ENCODE measurements around the gene CNIH3. TPM values are rescaled to one million over a fixed set of nuclear protein-coding genes. Genes with fewer than 3 reads are reported as not detected.

Gene CNIH3
- total and polyA plus RNA-seq, 2 donors (not counting 3 experiments of a cell fraction or from before 2014, with no cell fraction given): 1.3 to 2.5 TPM

- Histone ChIP-seq H2AFZ (ENCODE audit: low read depth, low read length) (no peak overlapping the region), H3K36me3 (ENCODE audit: control insufficient read depth in 2 of 2, extremely low read depth in 1 of 2, insufficient read depth in 2 of 2, low read length in 2 of 2) (no peaks in the 10 kb centered on the region), H3K4me1 (ENCODE audit: control insufficient read depth, extremely low read depth, insufficient read depth, low read length) (peaks cover 20% of the 10 kb centered on the region), H4K20me1 (replicated peaks; ENCODE audit: control insufficient read depth, extremely low read depth, insufficient read depth, low read length) (no peaks in the 10 kb centered on the region), H3K79me2 (ENCODE audit: control insufficient read depth, insufficient read depth, low read length) (no peaks in the 10 kb centered on the region), H3K9me1 (replicated peaks; ENCODE audit: control insufficient read depth, extremely low read depth, insufficient read depth, low read length) (no peaks in the 10 kb centered on the region), H3K9me3 (replicated peaks; ENCODE audit: control insufficient read depth, insufficient read depth, low read length) (no peaks in the 10 kb centered on the region), H3K27me3 (ENCODE audit: control insufficient read depth in 2 of 2, insufficient read depth in 2 of 2, low read length in 2 of 2) (peaks cover 16 to 22% of the 10 kb centered on the region in 2 experiments), H3K9ac (replicated peaks; ENCODE audit: extremely low read depth, insufficient read depth, low read length) (peak overlapping the region; percentile 22), H3K4me2 (ENCODE audit: insufficient read depth, low read length) (peak overlapping the region; percentile 19), H3K4me3 (replicated peaks in 1 of 3; ENCODE audit: insufficient read depth in 1 of 3, low read depth in 1 of 3, low read length in 3 of 3) (no peak overlapping the region), H3K27ac (ENCODE audit: insufficient read depth, low read depth, low read length) (peak overlapping the region; percentile 50)
- dilution Hi-C loops (cut with MboI; ENCODE audit: extremely low pct_ligation_motif_present, low sequenced_read_pairs): loop anchor here (25.0 kb wide), 1 partner anchor 111 kb away; no protein-coding TSS in a partner anchor
- FAIRE-seq (peak; percentile 69), DNase-seq (ENCODE audit: low read depth, low spot score) (peak; percentile 40)
- intact Hi-C loops (cut with micrococcal nuclease): loop anchor here (1.0 kb wide), 3 partner anchors 21 to 110 kb away; no protein-coding TSS in a partner anchor
- TF ChIP-seq GATA2 (IDR thresholded peaks at IDR 0.05; ENCODE audit: insufficient read depth, insufficient read length, low read depth, low read length): peak; percentile 53
- TF ChIP-seq JUN (IDR thresholded peaks at IDR 0.05; ENCODE audit: borderline replicate concordance, insufficient read depth, insufficient read length, low read depth): no peak
- no peak for TF ChIP-seq MYC (IDR thresholded peaks at IDR 0.05; ENCODE audit: low read depth, low read length)
- TF ChIP-seq POLR2A (IDR thresholded peaks at IDR 0.05; ENCODE audit: low read depth, low read length): no peak
- peak; percentile 32 for TF ChIP-seq POLR2AphosphoS5 (IDR thresholded peaks at IDR 0.05; ENCODE audit: insufficient read depth, low read depth, low read length)
- TF ChIP-seq CTCF (IDR thresholded peaks at IDR 0.05; ENCODE audit: extremely low read depth in 1 of 2, insufficient read depth in 1 of 2, low read depth in 1 of 2, low read length in 2 of 2): no peak
- TF ChIP-seq FOS (IDR thresholded peaks at IDR 0.05; ENCODE audit: borderline replicate concordance, insufficient read depth, low read length): peak; percentile 74
- no peak for TF ChIP-seq EZH2 (IDR thresholded peaks at IDR 0.05; ENCODE audit: borderline replicate concordance, low read depth, low read length, severe bottlenecking)
- no peak for TF ChIP-seq MAX (IDR thresholded peaks at IDR 0.05; ENCODE audit: insufficient read depth, insufficient read length)
- no TSS peak for BruUV-seq (replicated peaks)
- POLR2A ChIA-PET: interaction anchor here (0.9 kb wide), 1 partner anchor 9 kb away, joined by 3 read pairs; no protein-coding TSS in a partner anchor
- CTCF ChIA-PET: interaction anchor here (1.1 to 2.1 kb wide), 9 partner anchors 9 to 299 kb away, joined by 3 to 7 read pairs (median 5); no protein-coding TSS in a partner anchor
Measured at GRCh38 chr1:224623310-224623714, 7.2 kb downstream of the CNIH3 start.

Data from endothelial cell of umbilical vein (primary cell).